LNCaP clone FGC (cell line): ENCODE data around the gene ERI2.
"Not testable (repeated sequence)": the region's sequence is repeated elsewhere in the genome, so short reads cannot be mapped to it uniquely, and the experiment has no call there.

Experiments used
- DNase-seq: peaks from one replicate; pipeline ENCODE4 v3.0.0-alpha.2; 2011; ENCODE audit warnings: low read depth
- H3K4me3 ChIP-seq: 2 replicates; pipeline ENCODE4 v1.5.1; 2011; ENCODE audit warnings: mild to moderate bottlenecking, low read depth, low read length, control low read depth
- TF ChIP-seq, protein P1 (sequence below): IDR thresholded peaks from 2 replicates; pipeline ENCODE4 v1.5.1; 2012; ENCODE audit warnings: mild to moderate bottlenecking; ENCODE audit not compliant: control insufficient read depth, insufficient read depth; ENCODE audit errors: extremely low read depth

Gene ERI2

GRCh38 chr16:20763461-20764232, 42.6 kb downstream of the ERI2 start, which contains the start of gene ACSM3:
Gene ACSM3 (plus strand): TSS chr16:20764014. CDS start chr16:20770035, 6,021 bp downstream.
- TF ChIP-seq, protein P1, sequence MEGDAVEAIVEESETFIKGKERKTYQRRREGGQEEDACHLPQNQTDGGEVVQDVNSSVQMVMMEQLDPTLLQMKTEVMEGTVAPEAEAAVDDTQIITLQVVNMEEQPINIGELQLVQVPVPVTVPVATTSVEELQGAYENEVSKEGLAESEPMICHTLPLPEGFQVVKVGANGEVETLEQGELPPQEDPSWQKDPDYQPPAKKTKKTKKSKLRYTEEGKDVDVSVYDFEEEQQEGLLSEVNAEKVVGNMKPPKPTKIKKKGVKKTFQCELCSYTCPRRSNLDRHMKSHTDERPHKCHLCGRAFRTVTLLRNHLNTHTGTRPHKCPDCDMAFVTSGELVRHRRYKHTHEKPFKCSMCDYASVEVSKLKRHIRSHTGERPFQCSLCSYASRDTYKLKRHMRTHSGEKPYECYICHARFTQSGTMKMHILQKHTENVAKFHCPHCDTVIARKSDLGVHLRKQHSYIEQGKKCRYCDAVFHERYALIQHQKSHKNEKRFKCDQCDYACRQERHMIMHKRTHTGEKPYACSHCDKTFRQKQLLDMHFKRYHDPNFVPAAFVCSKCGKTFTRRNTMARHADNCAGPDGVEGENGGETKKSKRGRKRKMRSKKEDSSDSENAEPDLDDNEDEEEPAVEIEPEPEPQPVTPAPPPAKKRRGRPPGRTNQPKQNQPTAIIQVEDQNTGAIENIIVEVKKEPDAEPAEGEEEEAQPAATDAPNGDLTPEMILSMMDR = no peak
- DNase-seq = peak; percentile 87
- peak within 1 kb of the TSS; percentile 55 for H3K4me3 ChIP-seq

GRCh38 chr16:20762404-20763123, 43.7 kb downstream of the ERI2 start:
- DNase-seq = no peak
- TF ChIP-seq, protein P1 = no peak
- H3K4me3 ChIP-seq = peak overlapping the region; percentile 55; the same call in 1 of the 2 replicates

GRCh38 chr16:20761175-20761574, 45.1 kb downstream of the ERI2 start:
- TF ChIP-seq, protein P1 = no peak
- no peak overlapping the region for H3K4me3 ChIP-seq
- DNase-seq = no peak

DNA sequence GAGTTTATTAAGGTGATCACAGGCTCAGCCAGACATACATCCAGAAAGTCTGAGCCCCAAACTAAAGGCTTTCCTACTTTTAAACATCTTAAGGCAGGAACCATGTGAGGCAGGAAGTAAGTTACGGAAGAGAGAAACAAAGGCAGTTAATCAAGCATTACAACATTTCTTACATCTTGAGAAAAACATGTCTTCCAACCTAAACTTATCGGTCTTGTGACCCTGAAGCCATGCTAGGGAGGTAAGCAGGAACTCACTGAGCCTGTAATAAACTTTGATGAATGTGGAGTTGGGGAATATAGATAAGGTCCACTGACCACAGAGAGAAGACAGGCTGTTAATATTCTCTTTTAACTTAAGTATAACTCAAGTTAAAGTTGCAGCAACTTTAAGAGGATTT, 45.9 kb downstream of the ERI2 start:
- DNase-seq = no peak
- no peak overlapping the region for H3K4me3 ChIP-seq
- TF ChIP-seq, protein P1 = no peak

DNA sequence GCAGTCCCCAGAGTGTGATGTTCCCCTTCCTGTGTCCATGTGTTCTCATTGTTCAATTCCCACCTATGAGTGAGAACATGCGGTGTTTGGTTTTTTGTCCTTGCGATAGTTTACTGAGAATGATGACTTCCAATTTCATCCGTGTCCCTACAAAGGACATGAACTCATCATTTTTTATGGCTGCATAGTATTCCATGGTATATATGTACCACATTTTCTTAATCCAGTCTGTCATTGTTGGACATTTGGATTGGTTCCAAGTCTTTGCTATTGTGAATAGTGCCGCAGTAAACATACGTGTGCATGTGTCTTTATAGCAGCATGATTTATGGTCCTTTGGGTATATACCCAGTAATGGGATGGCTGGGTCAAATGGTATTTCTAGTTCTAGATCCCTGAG, 50.5 kb downstream of the ERI2 start:
- not testable (repeated sequence) for DNase-seq, H3K4me3 ChIP-seq

DNA sequence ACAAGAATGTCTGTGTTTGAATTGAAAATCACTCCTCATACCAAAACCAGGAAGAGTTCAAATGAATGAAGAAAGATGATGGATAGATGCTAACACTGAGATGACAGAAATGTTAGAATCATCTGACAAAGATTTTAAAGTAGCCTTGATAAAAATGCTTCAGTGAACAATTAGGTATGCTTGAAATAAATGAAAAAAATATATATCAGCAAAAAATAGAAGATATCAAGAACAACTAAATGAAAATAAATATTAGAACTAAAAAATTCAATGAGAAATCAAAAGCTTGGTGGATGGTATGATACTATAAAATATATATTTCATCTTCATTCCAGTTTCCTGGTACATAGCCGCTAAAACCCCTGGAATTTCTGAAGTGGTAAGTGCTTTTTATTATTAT, 51.0 kb downstream of the ERI2 start:
- no peak for DNase-seq
- TF ChIP-seq, protein P1 = no peak
- H3K4me3 ChIP-seq = no peak overlapping the region

- TF ChIP-seq, protein P1 = no peak
- DNase-seq = no peak
- H3K4me3 ChIP-seq = no peak overlapping the region
Observed at GRCh38 chr16:20753727-20754126, 52.5 kb downstream of the ERI2 start.
